Erythroblast (primary cell): ENCODE results near the gene RNF114.

Experiments
- GATA1 ChIP-seq: IDR thresholded peaks from 2 replicates; pipeline ENCODE4 v1.6.1; 2011; ENCODE audit warnings: low read depth, mild to moderate bottlenecking, control low read depth, low read length, moderate library complexity
- POLR2A ChIP-seq: IDR thresholded peaks from 2 replicates; pipeline ENCODE4 v1.6.1; 2011; ENCODE audit warnings: mild to moderate bottlenecking, low read length

DNA sequence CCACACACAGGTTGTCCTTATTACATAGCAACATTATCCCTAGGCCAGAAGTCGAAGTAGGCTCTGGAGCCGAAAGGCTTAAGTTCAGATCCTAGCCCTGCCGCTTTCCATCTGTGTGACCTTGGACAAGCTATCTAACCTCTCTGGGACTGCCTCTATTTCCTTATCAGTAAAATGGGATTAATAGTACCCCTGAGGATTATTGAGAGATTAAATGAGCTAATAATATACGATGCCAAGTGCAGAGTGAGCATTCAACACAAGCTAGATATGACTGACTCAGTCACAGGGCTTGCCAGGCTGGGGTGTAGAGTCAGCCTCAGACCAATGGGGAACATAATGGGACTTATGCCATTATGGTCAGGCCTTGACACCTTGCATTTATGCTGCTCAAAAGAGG, 11.9 kb upstream of the RNF114 start:
- TF ChIP-seq POLR2A = no peak
- TF ChIP-seq GATA1 = no peak
